SW 1271 (cell line): ENCODE results near the gene NECAP2.
A peak's percentile ranks its signal among the peaks of the same experiment; 100 is the strongest.
"Not testable (repeated sequence)": the region's sequence is repeated elsewhere in the genome, so short reads cannot be mapped to it uniquely, and the experiment has no call there.

ENCODE experiments used
- DNase-seq, 2 experiments: peaks; one replicate each; lab custom pipeline; 2025; lab: John Stamatoyannopoulos, UW

Gene NECAP2

GRCh38 chr1:16498047-16498446 lies 57.5 kb downstream of the NECAP2 start:
- not testable (repeated sequence) for DNase-seq

GRCh38 chr1:16498573-16499413 lies 58.3 kb downstream of the NECAP2 start:
- DNase-seq: peak; percentile 30 to 73

GRCh38 chr1:16500466-16500865 lies 59.9 kb downstream of the NECAP2 start:
- not testable (repeated sequence) for DNase-seq

- not testable (repeated sequence) for DNase-seq
Observed at GRCh38 chr1:16500975-16501374, 60.5 kb downstream of the NECAP2 start.

- not testable (repeated sequence) for DNase-seq
Observed at GRCh38 chr1:16501446-16501845, 60.9 kb downstream of the NECAP2 start.

- DNase-seq: no peak
Observed at GRCh38 chr1:16503494-16503893, 63.0 kb downstream of the NECAP2 start.

GRCh38 chr1:16505870-16506269 lies 65.3 kb downstream of the NECAP2 start:
- not testable (repeated sequence) for DNase-seq

- not testable (repeated sequence) for DNase-seq
Observed at GRCh38 chr1:16506364-16507136, 66.0 kb downstream of the NECAP2 start.

- DNase-seq: not testable (repeated sequence)
Observed at GRCh38 chr1:16508861-16509445, 68.4 kb downstream of the NECAP2 start.
